Stimulated activated CD4-positive, alpha-beta T cell treated with anti-CD3 and anti-CD28 coated beads, TNF-alpha, amount 100 ng/mL, for 24 hours (primary cell): Measurements from ENCODE around the gene PARD3.

Experiments used
- DNase-seq, 3 experiments: peaks; one replicate each; pipeline ENCODE4 v3.0.0-alpha.2; 2020; ENCODE audit warnings: low read depth in 3 of 3

Gene PARD3

GRCh38 chr10:34547291-34547690, 267.8 kb downstream of the PARD3 start:
- no peak for DNase-seq

DNA sequence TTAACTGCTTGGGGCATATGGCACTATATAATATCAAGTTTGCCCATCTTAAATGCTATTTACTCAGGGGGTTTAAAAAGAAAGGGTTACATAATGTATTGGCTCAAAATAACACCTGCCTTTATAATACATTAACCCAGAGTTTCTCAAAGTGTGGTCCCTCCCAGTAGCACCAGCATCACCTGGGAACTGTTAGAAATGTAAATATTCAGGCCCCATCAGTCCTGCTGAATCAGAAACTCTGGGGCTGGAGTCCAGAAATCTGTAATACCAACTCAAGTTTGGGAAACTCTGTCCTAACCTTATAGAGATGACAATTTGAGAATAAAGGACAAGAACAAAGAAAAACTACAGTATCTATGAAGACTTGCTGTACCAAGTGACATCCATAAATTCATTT, 270.7 kb downstream of the PARD3 start:
- DNase-seq, result no peak

DNA sequence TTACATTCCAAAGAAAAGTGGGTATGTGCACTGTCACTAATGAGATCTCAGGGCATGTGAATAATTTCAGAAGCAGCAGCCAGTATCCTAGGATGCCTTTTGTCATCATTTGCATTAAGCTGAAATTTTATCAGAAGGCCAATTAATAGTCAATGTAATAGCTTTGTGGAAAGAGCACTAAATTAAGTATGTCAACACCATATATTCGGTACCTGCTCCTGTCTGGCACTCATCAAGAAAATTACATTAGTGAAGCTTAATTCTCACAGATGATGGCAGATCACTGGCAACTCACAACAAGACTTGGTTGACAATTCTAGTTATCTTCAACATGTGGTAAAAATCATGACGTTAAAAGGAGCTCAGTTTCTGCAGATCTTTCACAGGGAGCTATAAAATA, 271.4 kb downstream of the PARD3 start:
- no peak for DNase-seq

DNA sequence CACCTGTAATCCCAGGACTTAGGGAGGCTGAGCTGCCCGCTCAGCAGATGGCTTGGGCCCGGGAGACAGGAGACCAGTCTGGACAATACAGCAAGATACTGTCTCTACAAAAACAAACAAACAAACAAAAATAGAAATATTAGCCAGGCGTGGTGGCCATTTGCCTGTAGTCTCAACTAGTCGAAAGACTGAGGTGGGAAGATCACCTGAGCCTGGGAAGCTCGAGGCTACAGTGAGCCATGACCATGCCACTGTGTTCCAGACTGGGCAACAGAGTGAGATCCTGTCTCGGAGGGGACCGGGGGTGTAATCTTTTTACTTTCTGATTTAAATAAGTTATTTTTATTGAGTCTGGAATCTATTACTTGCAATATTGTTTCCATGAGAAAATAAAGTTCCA, 274.6 kb downstream of the PARD3 start:
- no peak for DNase-seq

DNA sequence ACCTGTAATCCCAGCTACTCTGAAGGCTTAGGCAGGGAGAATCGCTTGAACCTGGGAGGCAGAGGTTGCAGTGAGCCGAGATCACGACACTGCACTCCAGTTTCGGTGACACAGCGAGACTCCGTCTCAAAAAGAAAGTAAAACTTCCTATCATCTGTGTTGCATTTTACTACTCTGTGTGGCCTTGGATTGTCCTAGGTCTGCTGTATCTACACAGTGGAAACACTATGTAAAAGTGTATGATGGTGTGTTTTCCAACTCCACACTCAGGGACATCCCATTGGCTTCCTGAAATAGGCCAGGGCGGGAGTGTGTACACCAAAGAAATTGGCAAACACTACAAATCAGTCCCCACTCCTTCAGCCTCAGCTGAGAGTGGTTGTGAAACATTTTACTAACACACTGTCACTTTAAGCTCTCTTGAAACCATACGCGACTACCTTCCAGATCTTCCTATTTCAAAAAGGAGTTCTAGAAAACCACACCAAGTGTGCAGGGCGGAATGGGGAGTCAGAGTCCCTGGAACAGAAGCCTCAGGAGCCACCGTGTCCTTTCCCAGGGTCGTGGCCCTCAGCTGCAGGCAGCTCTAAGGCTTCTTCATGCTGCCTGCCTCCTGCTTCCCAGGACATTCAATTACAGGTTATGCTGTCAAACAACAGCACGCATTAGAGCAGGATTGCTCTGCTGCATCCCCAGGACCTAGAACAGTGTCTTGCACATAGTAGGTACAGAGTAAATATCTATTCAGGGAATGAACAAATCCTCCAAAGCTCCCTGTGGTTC, 275.4 kb downstream of the PARD3 start:
- no peak for DNase-seq

- no peak for DNase-seq
Measured at GRCh38 chr10:34538281-34538829, 276.7 kb downstream of the PARD3 start.

DNA sequence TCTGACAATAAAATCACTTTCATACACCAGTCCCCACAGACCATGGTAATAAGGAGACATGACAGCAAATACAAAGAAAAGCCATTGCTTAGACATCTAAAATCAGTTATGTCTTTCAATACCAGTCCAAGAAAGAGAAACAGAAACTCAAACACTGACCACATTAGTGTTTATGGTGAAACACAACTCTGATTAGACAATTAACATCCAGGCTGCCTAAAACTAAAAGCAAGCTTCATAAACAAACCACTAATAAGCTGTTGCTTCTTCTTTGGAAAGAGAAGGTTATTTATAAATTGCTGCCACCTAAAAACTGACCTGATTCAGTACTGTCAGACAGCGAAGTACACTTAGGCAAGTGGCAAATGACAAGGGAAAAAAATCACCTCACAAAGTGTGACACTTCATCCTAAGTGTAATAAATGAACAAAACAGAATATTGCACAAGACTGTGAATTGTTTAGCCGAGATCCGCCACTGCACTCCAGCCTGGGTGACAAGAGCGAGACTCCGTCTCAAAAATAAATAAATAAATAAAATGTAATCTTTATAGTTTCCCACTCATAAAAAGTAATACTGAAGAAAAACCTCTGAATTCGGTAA, 277.4 kb downstream of the PARD3 start:
- no peak for DNase-seq

DNA sequence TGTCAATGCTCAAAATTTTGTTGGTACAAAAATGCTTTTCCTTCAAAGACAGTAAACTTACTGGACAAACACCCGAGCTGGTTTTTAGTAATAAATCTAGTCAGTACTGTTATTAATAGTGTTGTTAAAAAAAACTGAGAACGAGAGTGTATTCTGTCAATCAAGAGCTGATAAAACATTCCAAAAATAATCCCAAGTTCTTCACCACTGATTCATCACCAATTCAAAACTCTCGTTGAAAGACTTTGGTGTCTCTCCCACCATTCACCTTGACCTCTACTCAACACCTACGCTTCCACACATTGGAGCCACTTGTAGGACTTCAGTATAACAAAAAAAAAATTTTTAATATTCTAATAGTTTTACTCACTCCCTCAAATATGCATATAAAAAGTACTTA, 279.2 kb downstream of the PARD3 start:
- no peak for DNase-seq

DNA sequence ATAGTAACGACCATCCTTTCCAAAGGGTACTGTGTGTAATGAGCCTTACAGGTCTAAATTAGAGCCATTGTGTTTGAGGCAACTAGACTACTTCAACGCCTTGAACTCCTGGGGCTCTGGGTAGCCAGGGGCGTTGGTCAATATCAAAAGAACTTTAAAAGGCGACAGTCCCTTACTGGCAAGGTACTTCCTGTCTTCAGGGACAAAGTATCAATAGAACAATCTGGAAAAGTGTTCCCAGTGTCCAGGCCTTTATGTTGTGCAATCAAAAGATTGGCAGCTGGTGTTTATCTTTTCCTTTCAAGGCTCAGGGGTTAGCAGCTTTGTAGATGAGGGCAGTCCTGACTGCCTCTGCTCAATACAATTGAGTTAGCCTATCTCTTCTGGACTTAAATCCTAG, 284.3 kb downstream of the PARD3 start:
- no peak for DNase-seq

GRCh38 chr10:34528320-34528719, 286.8 kb downstream of the PARD3 start:
- DNase-seq, result no peak

DNA sequence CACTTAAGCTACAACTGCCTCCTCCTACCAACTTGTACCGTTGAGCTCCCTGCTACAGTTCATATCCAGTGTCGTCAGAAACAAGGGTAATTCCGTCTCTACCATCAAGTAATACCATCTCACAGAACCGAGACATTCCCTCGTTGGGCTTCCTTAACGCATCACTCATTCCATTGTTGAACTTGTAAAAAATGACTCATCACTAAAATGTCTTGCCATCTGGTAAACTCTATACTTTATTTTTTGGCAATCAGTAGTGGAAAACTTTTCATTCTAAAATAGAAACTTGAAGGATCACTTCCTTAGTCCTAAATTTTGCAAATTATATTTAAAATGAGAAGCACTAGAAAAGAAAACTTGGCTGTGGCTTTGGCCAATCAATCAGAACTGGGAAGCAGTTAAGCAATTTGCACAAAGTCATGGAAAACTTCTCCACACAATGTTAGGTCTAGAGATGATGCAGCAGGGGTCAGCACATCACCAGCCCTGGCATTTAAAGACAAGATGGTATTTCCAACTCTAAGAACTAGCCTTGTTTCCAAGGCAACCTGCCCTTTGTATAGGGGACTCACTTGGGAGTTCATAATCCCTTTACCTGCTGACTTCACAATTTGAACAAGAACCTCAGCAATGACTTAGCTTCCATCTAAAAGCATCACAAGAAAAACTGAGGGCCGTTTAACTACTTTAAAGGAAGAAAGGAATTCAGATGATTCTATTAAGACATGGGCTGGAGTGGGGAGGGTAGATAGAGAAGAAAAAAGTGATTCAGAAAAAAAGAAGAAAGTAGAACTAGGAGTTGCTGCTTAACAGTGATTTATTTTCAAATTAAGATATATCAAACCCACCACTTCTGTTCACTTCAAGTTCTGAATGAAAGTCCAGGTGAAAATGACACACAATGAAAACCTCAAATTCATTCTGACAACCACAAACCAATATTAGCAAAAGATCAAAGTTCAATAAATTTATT, 288.1 kb downstream of the PARD3 start:
- no peak for DNase-seq

GRCh38 chr10:34526186-34526585, 288.9 kb downstream of the PARD3 start:
- DNase-seq, result no peak

DNA sequence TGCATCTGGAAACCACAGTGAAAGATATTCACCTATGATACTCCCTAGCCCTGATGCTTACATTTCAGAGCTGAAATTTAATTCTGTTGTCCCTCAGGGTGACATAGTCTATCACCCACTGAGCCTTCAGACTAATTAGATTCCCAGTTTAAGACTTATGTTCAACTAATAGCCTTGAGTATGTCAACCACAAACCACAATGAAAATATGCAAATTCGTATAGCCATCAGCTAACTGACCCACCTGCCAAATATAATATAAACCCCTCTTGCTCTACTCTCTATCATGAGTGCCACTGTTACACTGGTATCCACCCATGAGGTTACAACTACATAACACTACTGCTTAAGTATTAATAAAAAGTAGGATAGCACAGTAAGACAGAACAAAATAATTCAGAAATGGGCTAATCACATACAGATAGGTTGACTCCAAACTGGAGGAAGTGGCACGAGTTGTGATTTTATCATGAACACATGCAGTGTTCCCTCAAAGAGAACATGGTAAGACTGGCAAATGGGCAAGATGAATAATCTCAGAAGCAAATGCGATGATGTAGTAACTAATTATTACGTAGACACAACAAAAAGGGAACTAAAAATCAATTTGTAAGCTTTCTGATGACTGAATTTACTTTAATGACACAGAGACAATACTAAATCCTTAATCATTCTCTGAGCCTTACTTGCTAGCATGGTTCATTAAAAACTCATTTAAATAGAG, 290.6 kb downstream of the PARD3 start:
- DNase-seq, result no peak

DNA sequence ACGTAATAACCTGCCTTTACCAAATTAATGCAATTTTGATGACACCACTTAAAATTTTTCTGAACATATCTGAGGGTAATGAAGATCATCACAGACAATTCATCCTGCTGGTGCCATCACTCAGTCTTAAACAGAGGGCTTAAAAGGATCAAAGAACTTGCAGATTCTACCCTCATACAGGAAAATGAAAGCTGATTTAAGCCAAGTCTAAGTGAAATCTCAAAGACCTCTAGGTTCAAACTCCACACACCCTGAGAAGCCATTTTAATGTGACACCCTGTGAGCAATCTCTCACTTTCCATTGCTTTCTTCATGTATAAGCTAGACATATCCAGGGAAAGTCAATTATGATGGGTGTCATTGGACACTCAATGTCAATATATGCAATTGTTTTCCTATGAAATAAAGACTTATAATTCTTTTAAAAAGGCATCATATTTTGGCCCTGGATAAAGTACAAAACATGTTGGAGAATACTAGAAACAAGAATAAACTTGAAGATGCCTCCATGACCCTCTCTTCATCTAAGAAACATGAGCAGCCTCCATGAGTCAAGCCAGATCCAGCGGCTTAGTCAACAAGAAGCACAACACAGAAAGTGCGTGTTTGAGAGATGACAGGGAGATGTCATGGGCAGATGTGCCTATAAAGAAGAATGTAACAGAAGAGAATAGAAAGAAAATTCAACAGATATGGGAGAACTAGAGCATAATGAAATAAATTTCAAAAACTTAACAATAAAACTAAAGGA, 291.9 kb downstream of the PARD3 start:
- DNase-seq, result no peak

DNA sequence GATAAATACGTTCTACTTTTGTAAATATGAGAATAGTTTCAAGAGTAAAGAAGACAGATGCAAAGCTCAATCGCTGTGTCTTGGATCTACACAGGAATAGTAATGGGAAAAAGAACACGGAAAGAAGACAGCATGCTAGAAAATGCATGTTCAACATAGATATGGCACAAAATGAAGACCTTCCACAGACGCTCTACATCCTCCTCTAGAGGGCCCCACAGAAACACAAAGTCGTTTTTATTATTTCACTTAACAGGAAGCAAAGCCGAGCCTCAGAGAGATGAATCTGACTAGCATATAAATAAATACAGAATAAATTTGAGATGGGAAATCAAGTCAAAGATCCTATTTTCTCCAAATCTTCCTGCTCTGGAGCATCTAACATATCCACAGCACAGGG, 292.6 kb downstream of the PARD3 start:
- DNase-seq, result no peak

- no peak for DNase-seq
Measured at GRCh38 chr10:34520510-34520909, 294.6 kb downstream of the PARD3 start.

GRCh38 chr10:34520084-34520483, 295.0 kb downstream of the PARD3 start:
- no peak for DNase-seq

- DNase-seq, result no peak
Measured at GRCh38 chr10:34514290-34514689, 300.8 kb downstream of the PARD3 start.

DNA sequence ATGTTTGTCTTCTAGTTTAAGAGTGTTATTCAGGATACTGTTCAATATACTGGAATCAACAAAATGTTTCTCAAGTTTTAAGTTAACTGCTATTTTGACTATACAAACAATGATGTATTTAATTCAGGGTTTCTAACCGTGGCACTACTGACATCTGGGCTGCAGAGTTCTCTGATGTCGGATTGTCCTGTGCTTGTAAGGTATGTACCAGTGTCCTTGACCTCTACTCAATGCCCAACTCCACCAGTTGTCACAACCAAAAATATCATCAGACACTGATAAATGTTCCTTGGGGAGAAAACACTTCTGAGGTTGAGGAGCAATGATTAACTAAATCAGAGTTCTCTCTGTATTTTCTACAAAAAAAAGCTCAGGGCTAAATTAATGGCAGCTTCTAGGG, 301.5 kb downstream of the PARD3 start:
- DNase-seq, result no peak

DNA sequence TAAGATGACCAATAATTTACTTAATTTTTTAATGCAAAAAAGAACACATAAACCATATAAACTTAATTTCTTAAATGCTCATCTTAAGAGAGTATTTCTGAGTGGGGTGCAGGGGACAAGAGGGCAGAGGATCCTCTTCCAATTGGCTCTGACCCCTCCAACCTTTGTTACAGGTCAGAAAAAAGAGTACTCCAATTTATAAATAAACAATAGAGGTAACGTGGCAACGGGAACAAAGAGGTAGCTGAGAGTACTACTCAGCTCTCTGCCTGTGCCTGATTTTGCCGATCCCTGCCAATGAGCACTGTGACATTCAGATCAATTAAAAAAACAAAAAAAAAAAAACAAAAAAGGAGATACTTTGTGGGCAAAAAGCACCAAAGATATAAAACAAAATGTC, 307.9 kb downstream of the PARD3 start:
- DNase-seq, result no peak

GRCh38 chr10:34506786-34507185, 308.3 kb downstream of the PARD3 start:
- no peak for DNase-seq
